A204.1 (cell line): ENCODE results near the gene SSH2.
"Not testable (repeated sequence)": the region's sequence is repeated elsewhere in the genome, so short reads cannot be mapped to it uniquely, and the experiment has no call there.

Source experiments
- FAIRE-seq: peaks from 2 replicates; lab custom pipeline; 2012; peaks lifted over from hg19 to GRCh38; lab: Jason Lieb, UNC

SSH2 gene

GRCh38 chr17:29870836-29871465, 59.1 kb downstream of the SSH2 start:
- FAIRE-seq, result no peak

GRCh38 chr17:29867643-29868181, 62.3 kb downstream of the SSH2 start:
- FAIRE-seq, result peak; percentile 34

GRCh38 chr17:29866746-29867404, 63.2 kb downstream of the SSH2 start:
- no peak for FAIRE-seq

DNA sequence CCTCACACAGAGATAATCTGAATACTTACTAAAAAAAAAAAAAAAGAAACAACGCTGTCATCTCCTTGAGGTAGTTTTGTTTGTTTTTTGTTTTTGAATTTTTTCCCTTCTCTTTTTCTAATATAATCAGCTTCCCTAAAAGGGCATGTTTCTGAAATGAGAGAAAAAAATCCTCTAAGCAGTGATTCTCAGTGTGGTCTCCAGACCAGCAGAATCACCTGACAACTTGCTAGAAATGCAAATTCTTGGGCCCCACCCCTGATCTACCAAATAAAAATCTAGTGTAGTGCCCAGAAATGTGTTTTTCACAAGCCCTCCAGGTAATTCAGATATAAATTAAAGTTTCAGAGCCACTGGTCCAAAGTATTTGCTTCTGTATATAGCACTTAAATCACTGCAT, 65.4 kb downstream of the SSH2 start:
- FAIRE-seq, result no peak

DNA sequence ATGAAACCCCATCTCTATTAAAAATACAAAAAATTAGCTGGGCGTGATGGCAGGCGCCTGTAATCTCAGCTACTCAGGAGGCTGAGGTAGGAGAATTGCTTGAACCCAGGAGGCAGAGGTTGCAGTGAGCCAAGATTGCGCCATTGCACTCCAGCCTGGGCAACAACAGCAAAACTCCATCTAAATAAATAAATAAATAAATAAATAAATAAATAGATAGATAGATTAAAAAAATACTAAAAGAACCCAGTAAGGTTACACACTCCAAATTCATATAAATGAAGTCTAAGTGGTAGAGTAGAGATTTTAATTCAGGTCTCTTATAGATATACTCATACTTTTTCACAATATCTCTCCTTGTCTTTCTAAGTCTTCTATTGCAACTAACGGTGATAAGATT, 65.9 kb downstream of the SSH2 start:
- FAIRE-seq, result not testable (repeated sequence)

DNA sequence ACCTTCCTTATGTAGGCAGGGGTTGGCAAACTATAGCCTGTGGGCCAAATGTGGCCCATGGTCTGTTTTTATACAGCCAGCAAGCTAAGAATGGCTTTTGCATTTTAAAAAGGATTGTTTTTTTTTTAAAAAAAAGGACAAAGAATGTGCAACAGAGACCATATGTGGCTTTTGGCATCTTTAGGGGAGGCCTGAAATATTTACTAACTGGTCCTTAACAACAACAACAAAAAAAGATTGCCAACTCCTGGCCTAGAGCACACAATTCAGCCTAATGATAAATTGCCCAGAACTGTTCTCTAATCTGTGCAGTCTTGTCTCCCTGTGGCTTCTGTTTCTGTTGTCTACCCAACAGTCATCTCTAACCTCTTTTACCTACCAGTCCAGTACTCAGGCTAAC, 67.1 kb downstream of the SSH2 start:
- FAIRE-seq, result no peak

DNA sequence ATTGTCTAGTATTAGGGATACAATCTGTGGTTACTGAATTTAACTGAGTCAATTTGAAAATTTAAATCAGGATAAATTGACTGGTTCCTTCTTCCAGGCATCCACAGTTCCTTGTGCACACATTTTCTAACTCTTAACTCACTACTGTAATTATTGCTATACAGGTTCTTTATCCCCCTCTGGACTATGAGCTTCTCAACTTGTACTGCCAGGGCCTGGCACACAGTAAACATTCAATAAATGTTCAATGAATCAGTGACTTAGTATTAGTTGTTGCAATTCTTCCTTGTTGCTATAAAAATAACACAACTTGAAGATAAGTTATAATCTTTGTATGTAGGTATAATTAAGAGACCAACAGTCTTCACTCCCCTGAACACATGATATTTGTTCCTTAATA, 67.9 kb downstream of the SSH2 start:
- no peak for FAIRE-seq

- FAIRE-seq, result not testable (repeated sequence)
These were observed 70.6 kb downstream of the SSH2 start for GRCh38 chr17:29859445-29859844.

- FAIRE-seq, result no peak
These were observed 72.2 kb downstream of the SSH2 start for GRCh38 chr17:29857823-29858222.

- FAIRE-seq, result not testable (repeated sequence)
These were observed 72.9 kb downstream of the SSH2 start for GRCh38 chr17:29857105-29857504.

DNA sequence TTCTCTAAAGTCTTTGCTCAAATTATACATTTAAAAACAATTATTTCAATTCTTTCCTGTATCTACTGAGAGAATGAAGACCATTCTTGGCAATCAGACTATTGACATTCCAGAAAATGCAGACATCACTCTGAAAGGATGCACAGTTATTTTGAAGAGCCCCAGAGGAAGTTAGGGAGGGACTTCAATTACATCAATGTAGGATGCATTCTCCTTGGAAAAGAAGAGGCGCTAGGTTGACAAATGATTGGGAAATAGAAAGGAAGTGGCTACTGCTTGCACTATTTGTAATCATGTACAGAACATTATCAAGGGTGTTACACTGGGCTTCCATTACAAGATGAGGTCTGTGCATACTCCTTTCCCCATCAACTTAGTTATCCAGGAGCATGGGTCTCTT, 74.3 kb downstream of the SSH2 start:
- FAIRE-seq, result no peak

DNA sequence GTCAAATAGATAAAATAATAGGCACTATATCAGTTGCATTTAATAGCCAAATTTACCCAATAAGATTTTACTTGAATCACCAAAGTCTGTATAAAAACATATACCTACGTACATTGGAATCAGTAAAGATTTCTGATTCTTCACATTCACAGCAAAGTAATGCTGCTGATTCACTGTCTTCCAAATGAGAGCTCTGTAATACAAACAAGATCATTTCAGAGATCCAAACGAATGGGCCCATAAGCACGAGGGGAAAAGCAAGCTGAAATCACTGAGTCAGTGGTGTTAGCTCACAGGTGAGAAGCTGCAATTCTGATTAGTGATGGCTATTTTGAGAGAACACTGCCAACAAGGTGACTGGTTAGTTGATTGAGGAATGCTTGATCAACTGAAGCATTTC, 81.3 kb downstream of the SSH2 start:
- FAIRE-seq, result no peak

GRCh38 chr17:29847527-29848400, 82.3 kb downstream of the SSH2 start:
- FAIRE-seq, result no peak

DNA sequence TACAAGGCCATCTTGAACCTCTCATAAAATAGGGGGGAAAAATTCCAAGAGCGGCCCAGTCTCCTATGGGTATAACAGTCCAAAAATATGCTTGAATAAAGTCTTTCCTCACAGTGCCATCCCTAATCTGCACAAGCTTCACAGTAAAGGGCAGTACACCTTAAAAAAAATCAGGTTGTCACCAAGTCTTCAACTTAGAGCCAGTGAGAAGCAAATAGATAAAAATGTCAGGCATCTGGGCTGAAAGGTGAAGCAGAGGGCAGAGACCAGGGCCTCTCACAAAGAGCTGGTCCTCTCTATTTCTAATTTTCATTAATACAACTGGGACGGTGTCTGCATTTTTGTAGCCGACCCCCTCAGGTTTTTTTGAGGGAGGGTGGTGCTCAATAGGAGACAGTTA, 82.9 kb downstream of the SSH2 start:
- FAIRE-seq, result no peak

DNA sequence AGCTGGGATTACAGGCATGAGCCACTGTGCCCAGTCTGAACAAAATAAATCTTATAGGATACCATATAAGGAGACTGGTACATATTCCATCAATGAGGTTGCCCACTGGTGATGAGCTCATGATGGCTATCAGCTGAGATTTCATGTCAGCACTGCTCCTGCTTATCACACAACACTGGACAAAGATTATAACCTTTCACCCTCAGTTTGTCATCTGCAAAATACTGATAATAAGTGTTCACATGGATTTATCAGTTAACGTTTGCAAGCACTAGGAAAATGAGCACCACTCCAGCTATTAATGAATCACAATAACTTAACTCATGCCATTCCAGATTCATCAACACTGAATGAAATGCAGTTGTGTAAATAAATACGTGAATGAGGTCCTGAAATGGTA, 83.7 kb downstream of the SSH2 start:
- no peak for FAIRE-seq

GRCh38 chr17:29844339-29845048, 85.5 kb downstream of the SSH2 start:
- FAIRE-seq, result no peak

DNA sequence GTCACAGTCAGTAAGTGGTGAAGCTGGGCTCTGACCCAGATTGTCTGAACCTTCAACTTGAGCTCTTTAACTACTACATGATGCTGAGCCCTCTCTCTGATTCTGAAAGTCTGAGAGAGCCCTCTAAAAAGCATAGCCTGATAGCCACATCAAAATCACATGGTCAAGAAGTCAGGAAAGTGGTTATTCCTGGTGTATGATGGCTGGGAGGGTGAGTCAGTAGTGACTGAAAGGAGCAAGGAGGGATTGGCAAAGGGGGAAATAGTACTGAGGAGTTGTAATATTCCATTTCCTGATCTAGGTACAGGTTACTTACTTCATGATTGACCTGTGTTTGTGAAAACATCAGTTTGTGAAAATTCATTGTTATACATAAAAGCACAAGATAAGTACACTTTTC, 89.1 kb downstream of the SSH2 start:
- no peak for FAIRE-seq

DNA sequence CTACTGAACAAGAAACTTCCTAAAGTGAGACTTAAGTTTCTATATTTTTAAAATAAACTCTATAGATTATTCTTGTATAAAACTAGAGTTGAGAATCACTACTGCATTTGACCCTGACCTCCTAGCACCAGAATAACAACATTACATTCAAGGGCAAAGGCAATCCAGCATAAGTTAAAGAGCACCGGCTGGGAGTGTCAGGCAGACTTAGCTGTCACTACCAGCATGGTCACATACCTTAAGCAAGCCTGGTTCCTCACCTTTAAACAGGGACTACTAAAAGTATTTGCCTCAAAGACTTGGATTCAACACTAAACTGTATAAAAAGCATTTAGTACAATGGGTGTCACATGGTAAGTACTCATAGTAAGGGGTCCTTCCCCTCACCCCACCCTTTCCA, 90.4 kb downstream of the SSH2 start:
- FAIRE-seq, result no peak

- FAIRE-seq, result no peak
These were observed 91.1 kb downstream of the SSH2 start for GRCh38 chr17:29838961-29839360.

GRCh38 chr17:29837531-29837930, 92.5 kb downstream of the SSH2 start:
- no peak for FAIRE-seq

- FAIRE-seq, result no peak
These were observed 93.4 kb downstream of the SSH2 start for GRCh38 chr17:29836643-29837042.
